Measurements from ENCODE around the gene PWWP2B.

DNA sequence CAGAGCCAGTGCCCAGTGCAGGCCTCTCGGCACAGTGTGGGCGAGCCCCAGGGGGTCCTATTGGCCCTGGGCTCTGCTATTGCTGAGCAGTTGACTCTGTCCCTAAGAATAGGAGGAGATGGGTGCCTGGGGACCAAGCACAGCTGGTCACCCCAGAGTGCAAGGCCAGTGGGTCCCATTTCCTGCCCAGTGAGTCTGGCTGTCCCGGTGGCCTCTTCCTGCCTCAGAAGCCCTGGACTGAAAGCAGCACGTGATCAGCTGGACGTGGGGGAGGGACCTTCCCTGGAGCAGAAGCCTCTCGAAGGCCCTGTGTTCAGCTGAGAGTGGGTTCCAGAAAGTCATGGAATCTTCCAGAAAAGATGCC, 42.0 kb downstream of the PWWP2B start:
- TF ChIP-seq, protein P1, sequence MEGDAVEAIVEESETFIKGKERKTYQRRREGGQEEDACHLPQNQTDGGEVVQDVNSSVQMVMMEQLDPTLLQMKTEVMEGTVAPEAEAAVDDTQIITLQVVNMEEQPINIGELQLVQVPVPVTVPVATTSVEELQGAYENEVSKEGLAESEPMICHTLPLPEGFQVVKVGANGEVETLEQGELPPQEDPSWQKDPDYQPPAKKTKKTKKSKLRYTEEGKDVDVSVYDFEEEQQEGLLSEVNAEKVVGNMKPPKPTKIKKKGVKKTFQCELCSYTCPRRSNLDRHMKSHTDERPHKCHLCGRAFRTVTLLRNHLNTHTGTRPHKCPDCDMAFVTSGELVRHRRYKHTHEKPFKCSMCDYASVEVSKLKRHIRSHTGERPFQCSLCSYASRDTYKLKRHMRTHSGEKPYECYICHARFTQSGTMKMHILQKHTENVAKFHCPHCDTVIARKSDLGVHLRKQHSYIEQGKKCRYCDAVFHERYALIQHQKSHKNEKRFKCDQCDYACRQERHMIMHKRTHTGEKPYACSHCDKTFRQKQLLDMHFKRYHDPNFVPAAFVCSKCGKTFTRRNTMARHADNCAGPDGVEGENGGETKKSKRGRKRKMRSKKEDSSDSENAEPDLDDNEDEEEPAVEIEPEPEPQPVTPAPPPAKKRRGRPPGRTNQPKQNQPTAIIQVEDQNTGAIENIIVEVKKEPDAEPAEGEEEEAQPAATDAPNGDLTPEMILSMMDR (IDR thresholded peaks at IDR 0.05; ENCODE audit: low read length): no peak
- no peak for TF ChIP-seq EZH2 (IDR thresholded peaks at IDR 0.05; ENCODE audit: borderline replicate concordance, low read length)

Data from OCI-LY1 (cell line).